LNCaP clone FGC (cell line): Measurements from ENCODE around the gene ZNF430.
"Not testable (repeated sequence)": the region's sequence is repeated elsewhere in the genome, so short reads cannot be mapped to it uniquely, and the experiment has no call there.

Experiments
- DNase-seq: peaks from one replicate; pipeline ENCODE4 v3.0.0-alpha.2; 2011; ENCODE audit warnings: low read depth
- H3K4me3 ChIP-seq: 2 replicates; pipeline ENCODE4 v1.5.1; 2011; ENCODE audit warnings: mild to moderate bottlenecking, low read depth, low read length, control low read depth
- CTCF ChIP-seq: IDR thresholded peaks from 2 replicates; pipeline ENCODE4 v1.5.1; 2012; ENCODE audit warnings: mild to moderate bottlenecking; ENCODE audit not compliant: control insufficient read depth, insufficient read depth; ENCODE audit errors: extremely low read depth

Gene ZNF430

DNA sequence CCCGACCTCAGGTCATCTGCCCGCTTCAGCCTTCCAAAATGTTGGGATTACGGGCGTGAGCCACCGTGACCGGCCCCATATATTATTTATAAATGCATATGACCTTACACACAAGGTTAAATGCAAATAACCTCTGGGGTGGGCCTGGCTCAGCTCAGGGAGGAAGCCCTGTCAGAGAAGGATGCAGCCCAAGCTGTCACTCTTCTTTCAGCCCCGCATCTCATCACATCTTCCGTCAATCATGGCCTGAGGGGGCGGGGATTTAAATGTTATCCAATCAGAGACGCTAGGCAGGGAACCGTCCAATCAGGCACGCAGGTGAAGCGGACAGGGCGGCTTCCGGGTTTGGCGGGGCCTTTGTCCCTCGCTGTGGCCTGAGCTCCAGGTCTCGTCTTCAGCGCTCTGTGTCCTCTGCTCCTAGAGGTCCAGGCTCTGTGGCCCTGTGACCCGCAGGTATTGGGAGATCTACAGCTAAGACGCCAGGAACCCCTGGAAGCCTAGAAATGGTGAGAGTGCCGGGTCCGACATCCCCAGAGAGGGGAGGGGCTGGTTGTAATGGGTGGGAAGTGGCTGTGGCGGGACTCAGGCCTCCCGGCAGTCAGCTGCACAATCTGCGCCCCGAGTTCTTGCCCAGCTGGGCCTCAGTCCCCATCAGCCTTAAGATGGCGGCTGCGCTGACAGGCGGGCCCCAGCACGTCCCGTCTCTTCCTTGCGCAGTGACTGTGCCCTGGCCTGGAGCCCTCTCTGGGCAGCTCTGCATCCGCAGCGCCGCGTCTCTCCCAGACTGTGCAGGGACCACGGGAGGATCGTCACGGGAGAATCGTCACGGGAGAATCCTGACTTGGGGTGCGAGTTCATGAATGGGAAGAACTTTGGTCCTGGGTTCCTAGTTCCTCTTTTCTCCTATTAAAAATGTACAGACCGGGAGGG, at the start of gene ZNF430:
TSS of gene ZNF430 (plus strand) at position 360 of the 930 bp plus-strand sequence. CDS start at position 504, 144 bp downstream.
- TF ChIP-seq CTCF = no peak
- peak; percentile 92 for DNase-seq
- H3K4me3 ChIP-seq = peak within 1 kb of the TSS; percentile 94

- not testable (repeated sequence) for H3K4me3 ChIP-seq, DNase-seq
Measured at GRCh38 chr19:20992788-20993187, 27.7 kb upstream of the ZNF430 start.

DNA sequence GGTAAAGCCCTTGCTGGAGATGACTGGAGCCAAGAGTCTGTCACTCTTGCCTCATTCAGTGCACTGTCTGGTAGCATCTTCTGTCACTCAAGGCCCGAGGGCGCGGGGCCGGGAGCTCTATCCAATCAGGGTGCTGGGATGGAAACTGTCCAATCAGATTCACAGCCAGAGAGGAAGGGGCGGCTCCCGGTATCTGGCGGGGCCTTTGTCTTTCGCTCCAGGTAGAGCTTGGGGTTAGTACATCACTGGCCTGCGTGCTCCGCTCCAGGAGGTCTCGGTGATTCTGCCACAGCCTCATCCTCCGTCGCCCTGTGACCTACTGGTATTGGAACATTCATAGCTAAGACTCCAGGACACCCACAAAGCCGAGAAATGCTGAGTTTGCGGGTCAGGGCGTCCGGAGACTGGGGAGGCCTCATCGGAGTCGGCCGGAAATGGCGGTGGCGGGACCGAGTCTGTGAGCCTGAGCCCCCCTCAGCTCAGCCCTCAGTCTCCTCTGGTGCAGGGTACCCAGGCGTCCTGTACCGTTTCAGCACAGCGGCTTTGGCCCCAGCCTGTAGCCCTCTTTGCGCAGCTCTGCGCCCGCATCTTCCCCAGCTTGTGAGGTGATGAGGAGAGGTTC, 20.6 kb upstream of the ZNF430 start:
- DNase-seq = peak; percentile 85
- no peak for TF ChIP-seq CTCF
- peak overlapping the region; percentile 67 for H3K4me3 ChIP-seq

DNA sequence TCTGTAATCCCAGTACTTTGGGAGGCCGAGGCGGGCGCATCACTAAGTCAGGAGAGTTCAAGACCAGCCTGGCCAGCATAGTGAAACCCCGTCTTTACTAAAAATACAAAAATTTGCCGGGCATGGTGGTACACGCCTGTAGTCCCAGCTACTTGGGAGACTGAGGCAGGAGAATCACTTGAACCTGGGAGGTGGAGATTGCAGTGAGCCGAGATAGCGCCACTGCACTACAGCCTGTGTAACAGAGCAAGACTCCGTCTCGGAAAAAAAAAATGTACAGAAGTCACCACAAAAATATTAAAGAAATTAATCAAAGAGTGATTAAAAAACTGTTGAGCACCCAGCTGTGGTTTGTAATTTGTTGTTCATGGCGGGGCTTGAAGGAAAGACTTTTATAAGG, 781 bp downstream of the ZNF430 start:
- DNase-seq = not testable (repeated sequence)
- TF ChIP-seq CTCF = 0 out of 2 replicates have a peak, but pooled peaks have one; percentile 9
- peak overlapping the region; percentile 94 for H3K4me3 ChIP-seq

- H3K4me3 ChIP-seq = no peak overlapping the region
- no peak for TF ChIP-seq CTCF
- no peak for DNase-seq
Measured at GRCh38 chr19:21022996-21023395, 2.5 kb downstream of the ZNF430 start.

DNA sequence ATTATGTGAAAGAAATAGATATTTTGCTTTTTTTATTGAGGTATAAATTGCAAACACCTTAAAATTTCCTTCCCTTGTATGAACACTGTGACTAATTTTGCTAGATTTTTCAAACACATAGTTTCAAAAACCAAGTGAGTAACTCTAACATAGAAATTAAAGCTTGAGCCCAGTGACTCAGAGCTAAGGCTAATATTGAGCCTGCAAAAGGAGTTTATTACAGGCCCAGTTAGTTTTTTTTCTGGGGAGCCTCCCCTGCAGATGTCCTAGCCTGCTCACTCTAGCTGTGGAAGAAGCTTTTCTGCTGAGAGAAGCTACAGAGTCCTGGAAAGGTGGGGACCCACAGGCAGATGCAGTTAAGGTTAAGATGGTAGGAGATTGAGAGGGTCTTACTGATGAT, 3.4 kb downstream of the ZNF430 start:
- no peak for TF ChIP-seq CTCF
- H3K4me3 ChIP-seq = no peak overlapping the region
- DNase-seq = no peak

- no peak for TF ChIP-seq CTCF
- DNase-seq = no peak
- no peak overlapping the region for H3K4me3 ChIP-seq
Measured at GRCh38 chr19:21028969-21029268, 8.5 kb downstream of the ZNF430 start.
